GM18511 (cell line): ENCODE measurements around the gene THSD4.

ENCODE experiments used
- ATAC-seq: cut with Tn5 transposase; IDR thresholded peaks from one replicate; pipeline ENCODE4 v1.9.1; 2021; ENCODE audit warnings: mild to moderate bottlenecking, moderate library complexity; ENCODE audit not compliant: unreplicated experiment

THSD4 gene

GRCh38 chr15:71511796-71512681 lies 396.8 kb downstream of the THSD4 start:
- no peak for ATAC-seq

GRCh38 chr15:71512682-71513006 lies 397.4 kb downstream of the THSD4 start:
- no peak for ATAC-seq

- ATAC-seq, result no peak
These were observed 400.3 kb downstream of the THSD4 start for GRCh38 chr15:71515375-71516186.

GRCh38 chr15:71517751-71518150 lies 402.5 kb downstream of the THSD4 start:
- no peak for ATAC-seq

- no peak for ATAC-seq
These were observed 403.4 kb downstream of the THSD4 start for GRCh38 chr15:71518661-71519060.

GRCh38 chr15:71526060-71526820 lies 411.0 kb downstream of the THSD4 start:
- no peak for ATAC-seq

- ATAC-seq, result no peak
These were observed 414.1 kb downstream of the THSD4 start for GRCh38 chr15:71529361-71529760.

GRCh38 chr15:71530116-71530515 lies 414.8 kb downstream of the THSD4 start:
- no peak for ATAC-seq

- no peak for ATAC-seq
These were observed 417.7 kb downstream of the THSD4 start for GRCh38 chr15:71532994-71533393.

GRCh38 chr15:71538181-71538580 lies 422.9 kb downstream of the THSD4 start:
- no peak for ATAC-seq

GRCh38 chr15:71541746-71542145 lies 426.5 kb downstream of the THSD4 start:
- no peak for ATAC-seq

GRCh38 chr15:71542836-71543235 lies 427.6 kb downstream of the THSD4 start:
- no peak for ATAC-seq

GRCh38 chr15:71543413-71543812 lies 428.1 kb downstream of the THSD4 start:
- no peak for ATAC-seq

- no peak for ATAC-seq
These were observed 430.0 kb downstream of the THSD4 start for GRCh38 chr15:71545223-71545760.

GRCh38 chr15:71545923-71546322 lies 430.7 kb downstream of the THSD4 start:
- no peak for ATAC-seq

- ATAC-seq, result no peak
These were observed 431.7 kb downstream of the THSD4 start for GRCh38 chr15:71547011-71547410.

- no peak for ATAC-seq
These were observed 433.1 kb downstream of the THSD4 start for GRCh38 chr15:71548401-71548807.

GRCh38 chr15:71549091-71549490 lies 433.8 kb downstream of the THSD4 start:
- ATAC-seq, result no peak

GRCh38 chr15:71549697-71550096 lies 434.4 kb downstream of the THSD4 start:
- no peak for ATAC-seq

- no peak for ATAC-seq
These were observed 436.3 kb downstream of the THSD4 start for GRCh38 chr15:71551566-71551965.

- ATAC-seq, result no peak
These were observed 443.8 kb downstream of the THSD4 start for GRCh38 chr15:71559098-71559497.
